HepG2 (cell line): ENCODE data around the gene C6orf132. TPM values are rescaled to one million over a fixed set of nuclear protein-coding genes. Genes with fewer than 3 reads are reported as not detected.

Experiments
- FOXA3 ChIP-seq: IDR thresholded peaks from 2 replicates; pipeline ENCODE4 v1.6.1; 2016; ENCODE audit warnings: missing genetic modification reagents, missing compliant biosample characterization
- HOXA3 ChIP-seq: sonication (generic); formaldehyde crosslinking; IDR thresholded peaks from 2 replicates; pipeline ENCODE4 v1.5.0; 2020; ENCODE audit warnings: missing genetic modification reagents
- RFX3 ChIP-seq: IDR thresholded peaks from 2 replicates; pipeline ENCODE4 v1.6.1; 2016; ENCODE audit warnings: missing biosample characterization, missing genetic modification reagents
- SATB2 ChIP-seq: sonication (generic); formaldehyde crosslinking; IDR thresholded peaks from 2 replicates; pipeline ENCODE4 v1.5.0; 2020; ENCODE audit warnings: missing genetic modification reagents
- SNAPC2 ChIP-seq: sonication (generic); formaldehyde crosslinking; IDR thresholded peaks from 2 replicates; pipeline ENCODE4 v1.8.1; 2022; ENCODE audit warnings: mild to moderate bottlenecking, missing genetic modification reagents
- SNRNP70 ChIP-seq: fragments of 200-400 bp; formaldehyde crosslinking; IDR thresholded peaks from 2 replicates; pipeline ENCODE4 v1.6.1; 2017; ENCODE audit warnings: mild to moderate bottlenecking, low read depth, low read length, moderate library complexity
- SOX13 ChIP-seq, 3 experiments: fragments of 450-650 bp in 1 of 3; sonication (generic) in 1 of 3; formaldehyde crosslinking in 1 of 3; IDR thresholded peaks in 2 of 3; conservative IDR thresholded peaks in 1 of 3; 2 replicates each; pipeline versions ENCODE4 v1.5.0 to v1.6.1; 2016 to 2020; ENCODE audit warnings: antibody characterized with exemption in 1 of 3, mild to moderate bottlenecking in 1 of 3, missing compliant biosample characterization in 1 of 3, missing genetic modification reagents in 1 of 3, moderate library complexity in 1 of 3
- STAG1 ChIP-seq: sonication (generic); formaldehyde crosslinking; IDR thresholded peaks from 2 replicates; pipeline ENCODE4 v1.4.0; 2020; ENCODE audit warnings: missing genetic modification reagents
- TCF7 ChIP-seq: sonication (generic); IDR thresholded peaks from 2 replicates; pipeline ENCODE4 v1.6.1; 2016; ENCODE audit warnings: antibody characterized with exemption, low read depth
- ZKSCAN1 ChIP-seq: fragments of 150-350 bp; IDR thresholded peaks from 2 replicates; pipeline ENCODE4 v1.6.1; 2014; ENCODE audit warnings: low read length
- ZMYM2 ChIP-seq: sonication (generic); formaldehyde crosslinking; IDR thresholded peaks from 2 replicates; pipeline ENCODE4 v1.8.0; 2022; ENCODE audit warnings: mild to moderate bottlenecking, missing genetic modification reagents
- ZNF354B ChIP-seq: sonication (generic); formaldehyde crosslinking; IDR thresholded peaks from 2 replicates; pipeline ENCODE4 v1.8.0; 2022; ENCODE audit warnings: mild to moderate bottlenecking, missing genetic modification reagents
- ZNF382 ChIP-seq: sonication (generic); formaldehyde crosslinking; IDR thresholded peaks from 2 replicates; pipeline ENCODE4 v1.5.0; 2020; ENCODE audit warnings: missing genetic modification reagents, mild to moderate bottlenecking, borderline replicate concordance
- ZNF468 ChIP-seq: sonication (generic); formaldehyde crosslinking; IDR thresholded peaks from 2 replicates; pipeline ENCODE4 v1.8.0; 2022; ENCODE audit warnings: mild to moderate bottlenecking, moderate library complexity, missing genetic modification reagents
- ZNF556 ChIP-seq: sonication (generic); formaldehyde crosslinking; IDR thresholded peaks from 2 replicates; pipeline ENCODE4 v1.4.0; 2020; ENCODE audit warnings: mild to moderate bottlenecking, missing genetic modification reagents, borderline replicate concordance
- polyA plus RNA-seq, 8 experiments: library from polyadenylated mRNA; depleted of rRNA in 3 of 8; stranded (reverse) in 7 of 8; unstranded in 1 of 8; fragments of >200 nt; fragmentation: Illumina TruSeq in 4 of 8; extraction: Trizol in 4 of 8; gene quantifications; 2 replicates each; pipeline versions ENCODE4 v1.2.1 to v1.2.3, GENCODE V29; 2011 to 2016; ENCODE audit warnings: low read depth in 4 of 8, missing spikeins in 1 of 8, mixed read lengths in 1 of 8; ENCODE audit not compliant: insufficient read depth in 1 of 8
- total RNA-seq, 5 experiments: library from RNA; depleted of rRNA; stranded (reverse); fragments of >200 nt; fragmentation: Illumina TruSeq; extraction: Trizol; gene quantifications; 2 replicates each; pipeline ENCODE4 v1.2.3, GENCODE V29; 2016; ENCODE audit warnings: low read depth in 1 of 5
- TF ChIP-seq, protein P1 (sequence below): sonication (generic); formaldehyde crosslinking; IDR thresholded peaks from 2 replicates; pipeline ENCODE4 v1.5.0; 2020; ENCODE audit warnings: mild to moderate bottlenecking, missing genetic modification reagents, borderline replicate concordance
- TF ChIP-seq, protein P2 (sequence below): IDR thresholded peaks from 2 replicates; pipeline ENCODE4 v1.6.1; 2018; ENCODE audit warnings: missing genetic modification reagents, mild to moderate bottlenecking, missing compliant biosample characterization
- TF ChIP-seq, protein P3 (sequence below): IDR thresholded peaks from 2 replicates; pipeline ENCODE4 v1.6.1; 2016; ENCODE audit warnings: low read depth
- TF ChIP-seq, protein P4 (sequence below): sonication (generic); formaldehyde crosslinking; IDR thresholded peaks from 2 replicates; pipeline ENCODE4 v1.8.1; 2023; ENCODE audit warnings: missing genetic modification reagents, mild to moderate bottlenecking, borderline replicate concordance
- TF ChIP-seq, protein P5 (sequence below): sonication (generic); formaldehyde crosslinking; IDR thresholded peaks from 2 replicates; pipeline ENCODE4 v1.8.0; 2022; ENCODE audit warnings: missing genetic modification reagents, mild to moderate bottlenecking, inconsistent platforms, borderline replicate concordance

The C6orf132 gene
- total and polyA plus RNA-seq, 2 of the 13 experiments (the other 11 are each of a cell fraction or from before 2014, with no cell fraction given), result 0.78 to 3.0 TPM

DNA sequence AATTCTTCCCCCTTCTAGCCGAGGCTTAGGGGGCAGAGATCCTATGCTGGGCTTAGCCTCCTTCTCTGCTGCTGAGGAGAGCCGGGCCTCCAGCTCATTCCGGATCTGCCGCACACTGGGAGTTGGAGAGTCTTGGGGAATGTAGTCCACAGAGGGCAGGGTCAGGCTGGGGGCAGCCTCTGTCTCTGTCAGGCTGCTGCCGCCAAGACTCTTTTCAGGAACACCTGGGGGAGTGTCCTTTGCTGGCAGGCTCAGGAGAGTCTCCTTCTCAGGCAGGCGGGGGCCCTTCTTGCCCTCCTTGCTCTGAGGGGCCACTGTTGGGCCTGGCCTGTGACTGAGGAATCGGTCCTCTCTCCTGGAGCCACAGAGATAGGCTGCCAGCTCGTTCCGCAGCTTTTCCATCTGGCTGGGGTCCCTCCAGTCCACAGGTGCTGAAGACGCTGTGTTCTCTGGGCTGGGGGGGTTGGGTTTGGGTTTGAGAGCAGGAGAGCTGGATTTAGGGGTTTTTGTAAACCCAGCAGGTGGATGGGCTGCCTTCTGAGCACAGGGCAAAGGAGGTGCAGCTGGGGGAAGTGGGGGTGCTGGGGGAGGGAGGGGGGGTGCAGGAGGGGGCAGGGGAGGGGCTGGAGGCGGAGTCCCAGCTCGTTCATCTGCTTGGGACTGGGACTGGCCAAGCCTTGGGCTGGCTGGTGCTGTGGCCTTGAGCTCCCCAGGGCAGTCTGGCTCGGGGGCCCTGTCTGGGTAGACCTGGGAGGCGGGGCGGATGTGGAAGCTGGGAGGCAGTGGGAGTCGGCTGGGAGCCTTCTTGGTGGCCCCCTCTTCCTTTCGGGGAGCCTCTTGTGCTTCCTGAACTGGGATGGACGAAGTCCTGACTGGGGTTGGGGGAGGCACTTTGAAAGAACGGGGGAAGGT lies 36.1 kb downstream of the C6orf132 start (continued):
- TF ChIP-seq RFX3 (CRISPR knock-in tag) (no peak), SATB2 (no peak), STAG1 (CRISPR knock-in tag) (no peak), ZNF556 (CRISPR knock-in tag) (0 out of 2 replicates have a peak, but pooled peaks have one; percentile 40), SNAPC2 (CRISPR knock-in tag) (no peak), ZNF382 (no peak), FOXA3 (CRISPR knock-in tag) (peak; percentile 53; the same call in 1 of the 2 replicates), ZMYM2 (CRISPR knock-in tag) (no peak), ZNF354B (CRISPR knock-in tag) (no peak), ZNF468 (CRISPR knock-in tag) (no peak), TCF7 (no peak), SOX13 (IDR thresholded peaks at IDR 0.05) (no peak), SOX13 (CRISPR knock-in tag; conservative IDR thresholded peaks at IDR 0.05 in 1 of 2, IDR thresholded peaks at IDR 0.05 in 1 of 2) (peak in 1 of 2 experiments; percentile 56; a peak in 1 of 4 replicates), ZKSCAN1 (no peak), HOXA3 (CRISPR knock-in tag) (peak; percentile 43; the same call in 1 of the 2 replicates), SNRNP70 (no peak)
- TF ChIP-seq, protein P1, sequence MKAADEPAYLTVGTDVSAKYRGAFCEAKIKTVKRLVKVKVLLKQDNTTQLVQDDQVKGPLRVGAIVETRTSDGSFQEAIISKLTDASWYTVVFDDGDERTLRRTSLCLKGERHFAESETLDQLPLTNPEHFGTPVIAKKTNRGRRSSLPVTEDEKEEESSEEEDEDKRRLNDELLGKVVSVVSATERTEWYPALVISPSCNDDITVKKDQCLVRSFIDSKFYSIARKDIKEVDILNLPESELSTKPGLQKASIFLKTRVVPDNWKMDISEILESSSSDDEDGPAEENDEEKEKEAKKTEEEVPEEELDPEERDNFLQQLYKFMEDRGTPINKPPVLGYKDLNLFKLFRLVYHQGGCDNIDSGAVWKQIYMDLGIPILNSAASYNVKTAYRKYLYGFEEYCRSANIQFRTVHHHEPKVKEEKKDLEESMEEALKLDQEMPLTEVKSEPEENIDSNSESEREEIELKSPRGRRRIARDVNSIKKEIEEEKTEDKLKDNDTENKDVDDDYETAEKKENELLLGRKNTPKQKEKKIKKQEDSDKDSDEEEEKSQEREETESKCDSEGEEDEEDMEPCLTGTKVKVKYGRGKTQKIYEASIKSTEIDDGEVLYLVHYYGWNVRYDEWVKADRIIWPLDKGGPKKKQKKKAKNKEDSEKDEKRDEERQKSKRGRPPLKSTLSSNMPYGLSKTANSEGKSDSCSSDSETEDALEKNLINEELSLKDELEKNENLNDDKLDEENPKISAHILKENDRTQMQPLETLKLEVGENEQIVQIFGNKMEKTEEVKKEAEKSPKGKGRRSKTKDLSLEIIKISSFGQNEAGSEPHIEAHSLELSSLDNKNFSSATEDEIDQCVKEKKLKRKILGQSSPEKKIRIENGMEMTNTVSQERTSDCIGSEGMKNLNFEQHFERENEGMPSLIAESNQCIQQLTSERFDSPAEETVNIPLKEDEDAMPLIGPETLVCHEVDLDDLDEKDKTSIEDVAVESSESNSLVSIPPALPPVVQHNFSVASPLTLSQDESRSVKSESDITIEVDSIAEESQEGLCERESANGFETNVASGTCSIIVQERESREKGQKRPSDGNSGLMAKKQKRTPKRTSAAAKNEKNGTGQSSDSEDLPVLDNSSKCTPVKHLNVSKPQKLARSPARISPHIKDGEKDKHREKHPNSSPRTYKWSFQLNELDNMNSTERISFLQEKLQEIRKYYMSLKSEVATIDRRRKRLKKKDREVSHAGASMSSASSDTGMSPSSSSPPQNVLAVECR (CRISPR knock-in tag), result no peak; the same call in 1 of the 2 replicates
- TF ChIP-seq, protein P2, sequence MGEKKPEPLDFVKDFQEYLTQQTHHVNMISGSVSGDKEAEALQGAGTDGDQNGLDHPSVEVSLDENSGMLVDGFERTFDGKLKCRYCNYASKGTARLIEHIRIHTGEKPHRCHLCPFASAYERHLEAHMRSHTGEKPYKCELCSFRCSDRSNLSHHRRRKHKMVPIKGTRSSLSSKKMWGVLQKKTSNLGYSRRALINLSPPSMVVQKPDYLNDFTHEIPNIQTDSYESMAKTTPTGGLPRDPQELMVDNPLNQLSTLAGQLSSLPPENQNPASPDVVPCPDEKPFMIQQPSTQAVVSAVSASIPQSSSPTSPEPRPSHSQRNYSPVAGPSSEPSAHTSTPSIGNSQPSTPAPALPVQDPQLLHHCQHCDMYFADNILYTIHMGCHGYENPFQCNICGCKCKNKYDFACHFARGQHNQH (CRISPR knock-in tag), result peak; percentile 29; the same call in 1 of the 2 replicates
- TF ChIP-seq, protein P3, sequence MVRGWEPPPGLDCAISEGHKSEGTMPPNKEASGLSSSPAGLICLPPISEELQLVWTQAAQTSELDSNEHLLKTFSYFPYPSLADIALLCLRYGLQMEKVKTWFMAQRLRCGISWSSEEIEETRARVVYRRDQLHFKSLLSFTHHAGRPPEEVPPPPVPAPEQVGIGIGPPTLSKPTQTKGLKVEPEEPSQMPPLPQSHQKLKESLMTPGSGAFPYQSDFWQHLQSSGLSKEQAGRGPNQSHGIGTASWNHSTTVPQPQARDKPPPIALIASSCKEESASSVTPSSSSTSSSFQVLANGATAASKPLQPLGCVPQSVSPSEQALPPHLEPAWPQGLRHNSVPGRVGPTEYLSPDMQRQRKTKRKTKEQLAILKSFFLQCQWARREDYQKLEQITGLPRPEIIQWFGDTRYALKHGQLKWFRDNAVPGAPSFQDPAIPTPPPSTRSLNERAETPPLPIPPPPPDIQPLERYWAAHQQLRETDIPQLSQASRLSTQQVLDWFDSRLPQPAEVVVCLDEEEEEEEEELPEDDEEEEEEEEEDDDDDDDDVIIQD, result no peak
- TF ChIP-seq, protein P4, sequence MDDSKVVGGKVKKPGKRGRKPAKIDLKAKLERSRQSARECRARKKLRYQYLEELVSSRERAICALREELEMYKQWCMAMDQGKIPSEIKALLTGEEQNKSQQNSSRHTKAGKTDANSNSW (CRISPR knock-in tag), result no peak
- TF ChIP-seq, protein P5, sequence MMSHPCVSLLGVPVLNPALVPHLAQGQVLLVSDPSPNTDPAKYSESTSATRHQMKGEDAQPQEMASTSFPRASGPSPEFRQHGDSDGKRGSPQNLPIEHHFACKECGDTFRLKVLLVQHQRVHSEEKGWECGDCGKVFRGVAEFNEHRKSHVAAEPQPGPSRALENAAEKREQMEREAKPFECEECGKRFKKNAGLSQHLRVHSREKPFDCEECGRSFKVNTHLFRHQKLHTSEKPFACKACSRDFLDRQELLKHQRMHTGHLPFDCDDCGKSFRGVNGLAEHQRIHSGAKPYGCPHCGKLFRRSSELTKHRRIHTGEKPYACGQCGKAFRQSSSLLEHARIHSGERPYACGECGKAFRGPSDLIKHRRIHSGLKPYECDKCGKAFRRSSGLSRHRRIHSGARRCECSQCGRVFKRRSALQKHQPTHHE, result no peak
